Muscle layer of duodenum (tissue), 2 donors: ENCODE data around the gene REG3G.
"Not testable (repeated sequence)": the region's sequence is repeated elsewhere in the genome, so short reads cannot be mapped to it uniquely, and the experiment has no call there.

Experiments
- H3K27ac ChIP-seq: one replicate; pipeline ENCODE4 v1.7.0; 2013; ENCODE audit warnings: mild to moderate bottlenecking, low read length
- H3K27me3 ChIP-seq: one replicate; pipeline ENCODE4 v1.7.0; 2013; ENCODE audit warnings: low read depth, mild to moderate bottlenecking, control low read depth, low read length
- H3K36me3 ChIP-seq, 2 donors: one replicate each; pipeline ENCODE4 v1.7.0; 2013; ENCODE audit warnings: low read length in 2 of 2, control low read depth in 1 of 2, mild to moderate bottlenecking in 1 of 2; ENCODE audit not compliant: insufficient read depth in 2 of 2, control insufficient read depth in 1 of 2
- H3K4me1 ChIP-seq, 2 donors: one replicate each; pipeline ENCODE4 v1.7.0; 2013; ENCODE audit warnings: low read length in 2 of 2, mild to moderate bottlenecking in 2 of 2, control low read depth in 1 of 2, moderate library complexity in 1 of 2; ENCODE audit not compliant: insufficient read depth in 2 of 2, control insufficient read depth in 1 of 2
- H3K4me3 ChIP-seq, 2 donors: one replicate each; pipeline ENCODE4 v1.7.0; 2013; ENCODE audit warnings: low read length in 2 of 2, low read depth in 1 of 2, mild to moderate bottlenecking in 1 of 2
- H3K9me3 ChIP-seq, 2 donors: one replicate each; pipeline ENCODE4 v1.7.0; 2013; ENCODE audit warnings: low read length in 2 of 2, control low read depth in 1 of 2, mild to moderate bottlenecking in 1 of 2; ENCODE audit not compliant: control insufficient read depth in 1 of 2
- donor health status: healthy.

Gene REG3G

DNA sequence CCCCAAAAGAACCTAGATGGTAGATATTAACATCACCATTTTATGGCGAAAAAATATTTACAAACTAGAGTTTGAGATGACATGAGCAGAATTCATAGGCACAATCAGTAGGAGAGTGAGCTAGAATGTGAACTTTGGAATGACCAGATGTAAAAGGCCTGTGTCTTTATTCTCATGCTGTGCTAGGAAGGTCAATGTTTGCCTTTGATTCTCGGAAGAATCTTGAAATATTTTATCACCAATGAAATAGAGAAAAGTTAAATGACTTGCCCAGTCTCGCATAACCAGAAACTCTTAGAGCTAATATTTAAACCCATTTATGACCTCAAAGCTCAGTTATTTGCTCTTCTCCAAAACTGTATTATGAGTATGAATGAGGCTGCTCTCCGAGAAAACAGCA lies 9.2 kb upstream of the REG3G start:
- H3K27ac ChIP-seq = no peak overlapping the region
- no peak overlapping the region for H3K4me3 ChIP-seq
- no peaks in the 10 kb centered on the region for H3K4me1 ChIP-seq
- no peaks in the 10 kb centered on the region for H3K36me3 ChIP-seq
- H3K27me3 ChIP-seq = no peaks in the 10 kb centered on the region
- H3K9me3 ChIP-seq = no peaks in the 10 kb centered on the region

DNA sequence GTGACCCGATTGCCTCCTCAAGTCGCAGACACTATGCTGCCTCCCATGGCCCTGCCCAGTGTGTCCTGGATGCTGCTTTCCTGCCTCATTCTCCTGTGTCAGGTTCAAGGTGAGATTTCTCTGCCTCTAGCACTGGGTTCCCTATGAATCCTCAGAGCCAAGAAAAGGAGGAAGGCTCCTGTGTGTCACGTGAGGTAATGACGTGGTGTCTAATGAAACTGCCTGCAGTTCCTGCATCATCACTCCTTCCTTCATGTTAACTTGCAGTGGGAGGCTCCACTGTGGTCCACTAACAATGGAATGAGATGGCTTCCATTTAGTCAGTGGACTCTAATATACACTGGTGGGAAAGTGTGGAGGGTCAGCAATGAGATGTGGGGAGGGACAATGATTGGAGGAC lies 559 bp downstream of the REG3G start:
- Histone ChIP-seq H3K9me3 (no peaks in the 10 kb centered on the region), H3K36me3 (no peaks in the 10 kb centered on the region), H3K27ac (no peak overlapping the region), H3K27me3 (no peaks in the 10 kb centered on the region), H3K4me1 (no peaks in the 10 kb centered on the region), H3K4me3 (no peak overlapping the region)

DNA sequence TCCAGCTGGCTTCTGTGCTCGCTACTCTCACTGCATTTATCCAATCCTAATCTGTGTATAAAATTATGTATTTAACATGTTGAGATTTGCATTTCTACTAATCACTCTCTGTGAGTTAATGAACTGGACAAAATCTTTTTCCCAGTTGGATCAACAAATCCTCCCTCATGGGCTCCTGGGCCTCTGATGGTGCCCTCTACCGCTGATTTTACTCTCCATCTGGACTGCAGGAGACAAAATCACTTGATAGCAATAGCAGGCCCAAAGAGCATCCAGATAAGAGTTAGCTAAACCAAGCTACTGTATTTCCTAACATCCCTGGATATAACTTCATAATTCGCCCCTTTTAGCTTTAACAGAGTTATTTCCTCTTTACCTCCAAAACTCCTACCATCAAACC lies 14.4 kb downstream of the REG3G start:
- no peak overlapping the region for H3K4me3 ChIP-seq
- H3K9me3 ChIP-seq = no peaks in the 10 kb centered on the region
- H3K27ac ChIP-seq = no peak overlapping the region

DNA sequence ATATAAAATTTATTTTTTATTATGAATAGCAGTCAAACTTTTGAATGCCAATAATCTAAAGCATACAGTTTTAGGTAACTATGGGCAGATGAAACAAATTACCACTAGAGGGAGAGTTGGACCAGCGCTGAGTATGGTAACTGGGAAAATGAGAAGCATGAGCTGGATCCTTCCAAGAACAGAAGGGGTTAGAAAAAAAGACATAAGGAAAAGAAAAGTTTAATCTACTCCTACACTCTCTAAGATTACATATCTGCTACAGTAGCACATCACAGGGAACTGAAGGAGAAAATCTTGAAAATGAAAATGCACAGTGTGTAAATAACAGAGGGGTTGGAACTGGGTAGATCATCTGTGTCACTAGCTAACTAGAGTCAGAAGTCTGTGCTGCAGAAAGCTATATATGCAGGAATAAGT lies 15.5 kb downstream of the REG3G start:
- Histone ChIP-seq H3K9me3 (no peaks in the 10 kb centered on the region), H3K36me3 (no peaks in the 10 kb centered on the region), H3K4me1 (no peaks in the 10 kb centered on the region), H3K4me3 (no peak overlapping the region), H3K27me3 (no peaks in the 10 kb centered on the region), H3K27ac (no peak overlapping the region)

More for the DNA sequence above, 14.4 kb downstream of the REG3G start:
- H3K4me1 ChIP-seq = no peaks in the 10 kb centered on the region
- no peaks in the 10 kb centered on the region for H3K27me3 ChIP-seq
- no peaks in the 10 kb centered on the region for H3K36me3 ChIP-seq

DNA sequence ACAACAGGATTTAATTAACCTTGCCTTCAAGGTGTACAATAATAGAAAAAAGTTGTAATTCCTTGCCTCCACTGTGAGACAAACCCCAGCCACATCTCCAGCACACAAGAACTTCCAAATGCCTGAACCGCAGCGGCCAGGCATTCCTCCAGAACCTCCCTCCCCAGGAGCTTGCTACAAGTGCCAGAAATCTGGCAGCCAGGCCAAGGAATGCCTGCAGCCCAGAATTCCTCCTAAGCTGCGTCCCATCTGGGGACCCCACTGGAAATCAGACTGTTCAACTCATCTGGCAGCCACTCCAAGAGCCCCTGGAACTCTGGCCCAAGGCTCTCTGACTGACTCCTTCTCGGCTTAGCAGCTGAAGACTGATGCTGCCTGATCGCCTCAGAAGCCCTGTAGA lies 28.0 kb downstream of the REG3G start:
- H3K4me1 ChIP-seq, H3K4me3 ChIP-seq, H3K27ac ChIP-seq, H3K27me3 ChIP-seq, H3K9me3 ChIP-seq, H3K36me3 ChIP-seq: not testable (repeated sequence)

DNA sequence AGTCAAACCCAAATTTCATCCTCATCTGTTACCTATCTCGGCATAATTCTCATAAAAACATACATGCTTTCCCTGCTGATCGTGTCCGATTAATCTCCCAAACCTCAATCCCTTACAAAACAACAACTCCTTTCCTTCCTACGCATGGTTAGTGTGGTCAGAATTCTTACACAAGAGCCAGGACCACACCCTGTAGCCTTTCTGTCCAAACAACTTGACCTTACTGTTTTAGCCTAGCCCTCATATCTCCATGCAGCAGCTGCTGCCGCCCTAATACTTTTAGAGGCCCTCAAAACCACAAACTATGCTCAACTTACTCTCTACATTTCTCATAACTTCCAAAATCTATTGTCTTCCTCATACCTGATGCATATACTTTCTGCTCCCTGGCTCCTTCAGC lies 29.3 kb downstream of the REG3G start:
- not testable (repeated sequence) for H3K9me3 ChIP-seq, H3K27ac ChIP-seq, H3K36me3 ChIP-seq, H3K4me1 ChIP-seq, H3K4me3 ChIP-seq, H3K27me3 ChIP-seq

DNA sequence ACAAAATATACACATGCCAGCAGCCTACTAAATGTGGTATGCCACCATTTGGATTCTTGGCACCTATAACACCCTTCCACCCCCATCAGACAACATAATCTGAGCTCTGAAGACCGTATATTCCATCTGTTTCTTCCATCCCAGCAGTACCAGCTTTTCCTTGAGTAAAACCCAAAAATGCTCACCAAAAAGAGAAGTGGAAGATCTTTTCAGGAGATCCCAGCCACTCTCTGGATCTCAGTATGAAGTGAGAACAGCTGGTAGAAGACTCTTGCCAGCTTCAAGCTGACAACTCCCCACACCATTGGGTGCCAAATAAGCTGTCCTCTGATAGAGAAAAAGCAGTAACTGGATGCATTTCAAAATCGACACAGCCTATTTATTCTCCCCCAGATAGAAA lies 39.7 kb downstream of the REG3G start:
- no peak overlapping the region for H3K27ac ChIP-seq

DNA sequence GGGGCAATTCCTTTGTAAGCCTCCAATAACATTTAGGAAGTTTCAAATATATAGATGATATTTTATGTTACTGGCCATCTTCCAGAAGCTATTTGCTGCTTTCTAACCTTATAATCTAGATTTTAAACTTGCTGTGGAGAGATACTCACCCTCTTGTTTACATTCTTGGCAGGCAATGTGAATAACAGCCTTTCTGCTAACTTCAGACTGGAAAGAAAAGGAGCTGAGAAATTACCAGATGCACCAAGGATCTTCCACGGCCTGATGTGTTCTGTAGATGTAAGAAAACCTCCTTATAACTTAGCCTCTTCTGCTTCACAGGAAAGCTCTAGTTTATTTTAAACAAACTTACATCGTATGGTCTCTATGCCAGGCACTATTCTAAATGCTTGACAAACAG lies 45.6 kb downstream of the REG3G start:
- Histone ChIP-seq H3K4me1 (no peaks in the 10 kb centered on the region), H3K4me3 (no peak overlapping the region), H3K27ac (no peak overlapping the region), H3K9me3 (no peaks in the 10 kb centered on the region), H3K36me3 (no peaks in the 10 kb centered on the region), H3K27me3 (no peaks in the 10 kb centered on the region)

More for the DNA sequence above, 39.7 kb downstream of the REG3G start:
- Histone ChIP-seq H3K27me3 (no peaks in the 10 kb centered on the region), H3K4me3 (no peak overlapping the region), H3K36me3 (no peaks in the 10 kb centered on the region), H3K4me1 (no peaks in the 10 kb centered on the region), H3K9me3 (no peaks in the 10 kb centered on the region)
